ENCODE results near the gene CYP24A1.

DNA sequence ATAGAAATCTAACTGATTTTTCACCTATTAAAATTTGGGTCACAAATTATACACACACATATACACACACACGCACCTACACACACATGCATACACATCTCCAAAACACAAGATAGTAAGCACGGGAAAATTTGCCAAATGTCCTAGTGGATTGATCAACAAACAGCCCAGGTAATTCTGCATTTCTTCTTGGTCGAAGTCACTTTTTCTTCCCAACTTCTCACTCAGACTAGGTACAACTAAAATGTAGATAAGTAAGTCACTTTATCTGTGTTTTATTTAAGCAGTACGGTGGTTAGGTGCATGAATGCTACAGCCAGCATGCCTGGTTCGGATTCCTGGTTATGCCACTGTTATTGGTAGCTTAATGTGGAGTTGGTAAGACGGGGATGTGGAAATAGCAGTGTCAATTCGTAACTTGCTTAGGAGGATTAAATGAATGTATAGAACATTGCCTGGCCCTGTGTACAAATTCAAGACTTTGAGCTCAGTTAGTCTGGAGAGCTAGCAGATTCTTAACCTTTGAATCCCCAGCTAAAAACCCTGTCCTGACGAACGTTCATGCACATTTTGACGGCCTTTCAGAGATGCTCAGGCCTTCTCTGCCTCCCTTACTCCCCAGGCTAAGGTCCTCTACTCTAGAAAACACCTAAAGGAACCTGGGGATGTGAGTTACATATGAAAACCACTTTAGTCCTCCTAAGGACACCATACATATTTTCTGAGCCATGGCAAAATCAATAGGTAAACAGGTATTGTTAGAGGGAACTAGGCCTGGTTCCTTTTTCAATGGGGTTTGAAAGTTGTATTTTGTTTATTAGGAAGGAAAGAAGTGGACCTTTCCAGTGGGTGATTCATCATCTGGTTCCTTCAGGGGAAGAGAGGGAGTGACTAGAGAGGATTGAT, 50.9 kb downstream of the CYP24A1 start:
- TF ChIP-seq CTCF (IDR thresholded peaks at IDR 0.05; ENCODE audit: control extremely low read depth in 1 of 3, insufficient read depth in 1 of 3, low read depth in 1 of 3, low read length in 3 of 3): no peak
- no peak for TF ChIP-seq POLR2A (IDR thresholded peaks at IDR 0.05; ENCODE audit: control extremely low read depth in 1 of 2, low read depth in 2 of 2, low read length in 2 of 2)
- TF ChIP-seq EP300 (IDR thresholded peaks at IDR 0.05; ENCODE audit: borderline replicate concordance in 1 of 2, low read depth in 2 of 2, low read length in 2 of 2): no peak
- no peak for TF ChIP-seq POLR2AphosphoS5 (IDR thresholded peaks at IDR 0.05; ENCODE audit: low read depth, low read length)
- TF ChIP-seq SUZ12 (IDR thresholded peaks at IDR 0.05; ENCODE audit: low read length): no peak
- TF ChIP-seq EGR1 (IDR thresholded peaks at IDR 0.05; ENCODE audit: borderline replicate concordance, low read depth, low read length): no peak
- TF ChIP-seq TAF1 (IDR thresholded peaks at IDR 0.05; ENCODE audit: low read depth, low read length): no peak
- no peak for TF ChIP-seq HDAC2 (IDR thresholded peaks at IDR 0.05; ENCODE audit: borderline replicate concordance in 1 of 2, low read depth in 2 of 2, low read length in 2 of 2)
- no peak for TF ChIP-seq GABPA (IDR thresholded peaks at IDR 0.05; ENCODE audit: borderline replicate concordance, insufficient read depth, low read length)
- TF ChIP-seq EZH2 (IDR thresholded peaks at IDR 0.05; ENCODE audit: low read depth, low read length, severe bottlenecking): no peak
- TF ChIP-seq, protein P1, sequence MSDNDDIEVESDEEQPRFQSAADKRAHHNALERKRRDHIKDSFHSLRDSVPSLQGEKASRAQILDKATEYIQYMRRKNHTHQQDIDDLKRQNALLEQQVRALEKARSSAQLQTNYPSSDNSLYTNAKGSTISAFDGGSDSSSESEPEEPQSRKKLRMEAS (IDR thresholded peaks at IDR 0.05): no peak
